Nucleus accumbens (tissue), 56 donors: Measurements from ENCODE around the gene MTMR10.

Source experiments
- DNase-seq, 56 donors: peaks; one replicate each; lab custom pipeline; 2025; lab: John Stamatoyannopoulos, UW

MTMR10 gene

GRCh38 chr15:30962079-30962478 is 29.3 kb downstream of the MTMR10 start:
- no peak for DNase-seq

GRCh38 chr15:30958219-30958618 is 33.2 kb downstream of the MTMR10 start:
- no peak for DNase-seq

GRCh38 chr15:30956216-30957124 is 35.0 kb downstream of the MTMR10 start:
- DNase-seq, result no peak

- DNase-seq, result no peak
Measured at GRCh38 chr15:30954674-30955073, 36.8 kb downstream of the MTMR10 start.

GRCh38 chr15:30953731-30954378 is 37.6 kb downstream of the MTMR10 start:
- DNase-seq, result no peak

- no peak for DNase-seq
Measured at GRCh38 chr15:30953183-30953582, 38.2 kb downstream of the MTMR10 start.

DNA sequence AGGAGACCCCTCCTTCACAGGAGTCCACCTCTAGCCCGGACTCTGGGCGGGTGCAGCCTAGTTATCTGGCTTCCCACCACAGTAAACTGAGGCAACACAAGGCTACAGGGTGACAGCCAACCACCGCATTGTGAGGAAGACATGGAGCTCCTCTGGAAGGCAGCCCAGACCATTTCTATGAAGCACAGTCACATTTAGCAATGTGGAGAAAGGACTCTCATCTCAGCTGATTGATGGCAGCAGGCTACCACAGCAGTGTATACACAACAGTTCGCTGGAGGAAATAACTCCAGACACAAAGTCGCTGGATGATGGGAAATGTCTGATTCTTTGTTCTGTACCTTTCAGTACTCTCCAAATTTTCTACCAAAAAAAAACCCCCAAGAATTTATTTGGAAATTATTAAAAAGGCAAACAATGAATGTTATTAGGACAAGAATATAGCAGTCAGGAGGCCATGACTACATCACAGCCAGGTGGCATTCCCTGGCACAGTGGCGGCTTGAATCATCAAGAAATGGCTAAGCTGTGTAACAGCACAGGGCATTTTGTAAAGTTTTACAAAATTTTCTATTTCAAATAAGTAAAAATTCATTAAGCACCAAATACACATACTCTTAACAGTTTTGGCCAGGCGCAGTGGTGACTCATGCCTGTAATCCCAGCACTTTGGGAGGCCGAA is 47.6 kb downstream of the MTMR10 start:
- DNase-seq, result peak in 1 of 56 donors; percentile 14

GRCh38 chr15:30941520-30941919 is 49.9 kb downstream of the MTMR10 start:
- DNase-seq, result no peak

GRCh38 chr15:30940359-30940758 is 51.1 kb downstream of the MTMR10 start:
- no peak for DNase-seq

DNA sequence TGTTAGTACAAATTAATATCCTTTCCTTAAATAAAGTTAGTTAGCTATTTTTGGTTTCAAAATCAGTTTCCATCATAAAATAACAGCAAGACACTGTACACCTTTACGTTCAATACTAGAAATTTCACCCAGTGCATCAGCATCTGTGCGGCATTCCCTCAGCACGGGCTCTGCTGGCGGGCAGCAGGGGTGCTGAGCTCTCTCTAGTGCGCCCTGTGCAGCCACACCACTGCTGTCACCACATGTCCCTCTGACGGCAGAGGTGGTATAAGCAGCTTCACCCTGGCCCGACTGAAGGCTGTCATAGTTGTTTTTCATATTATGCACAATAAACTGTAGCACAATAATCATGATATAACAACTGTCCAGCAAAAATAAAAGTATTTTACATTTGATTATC is 52.3 kb downstream of the MTMR10 start:
- no peak for DNase-seq

GRCh38 chr15:30933293-30933692 is 58.1 kb downstream of the MTMR10 start:
- DNase-seq, result no peak

DNA sequence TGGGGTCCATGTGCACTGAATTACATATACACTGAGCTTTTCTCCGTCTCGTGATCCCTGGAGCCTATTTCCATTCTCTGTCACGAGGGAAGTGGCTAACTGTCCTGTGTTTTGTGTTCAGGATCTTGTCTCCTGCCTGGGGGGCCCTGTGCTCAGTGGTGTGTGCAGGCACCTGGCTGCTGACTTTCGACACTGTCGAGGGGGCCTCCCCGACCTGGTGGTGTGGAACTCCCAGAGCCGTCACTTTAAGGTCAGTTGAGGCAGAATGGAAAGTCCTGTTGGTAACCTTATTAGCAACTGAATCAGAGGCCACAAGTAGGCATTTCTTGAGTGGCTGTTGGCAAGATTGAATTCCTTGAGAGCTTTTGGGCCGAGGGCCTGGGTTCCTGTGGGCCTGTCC is 61.0 kb downstream of the MTMR10 start:
- DNase-seq, result no peak

GRCh38 chr15:30929982-30930381 is 61.4 kb downstream of the MTMR10 start:
- no peak for DNase-seq

DNA sequence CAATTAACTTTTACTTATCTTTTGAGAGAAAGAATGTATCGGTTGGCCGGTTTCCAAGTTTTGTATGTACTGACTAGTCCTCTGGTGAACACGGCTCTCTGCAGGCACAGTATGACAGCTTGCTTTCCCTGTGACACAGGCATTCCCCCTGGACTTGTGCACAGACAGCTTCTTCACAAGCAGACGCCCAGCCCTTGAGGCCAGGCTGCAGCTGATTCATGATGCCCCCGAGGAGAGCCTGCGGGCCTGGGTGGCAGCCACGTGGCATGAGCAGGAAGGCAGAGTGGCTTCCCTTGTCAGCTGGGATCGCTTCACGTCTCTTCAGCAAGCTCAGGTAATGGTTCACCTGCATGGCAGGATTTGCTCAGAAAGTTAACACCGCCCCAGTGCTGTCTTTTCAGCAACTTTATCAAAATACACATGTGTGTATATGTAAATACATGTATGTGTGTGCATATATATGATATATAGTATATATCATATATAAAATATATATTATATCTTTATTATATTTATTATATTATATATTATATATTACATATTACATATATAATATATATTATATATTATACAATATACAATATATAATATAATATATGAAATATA is 62.3 kb downstream of the MTMR10 start:
- no peak for DNase-seq

DNA sequence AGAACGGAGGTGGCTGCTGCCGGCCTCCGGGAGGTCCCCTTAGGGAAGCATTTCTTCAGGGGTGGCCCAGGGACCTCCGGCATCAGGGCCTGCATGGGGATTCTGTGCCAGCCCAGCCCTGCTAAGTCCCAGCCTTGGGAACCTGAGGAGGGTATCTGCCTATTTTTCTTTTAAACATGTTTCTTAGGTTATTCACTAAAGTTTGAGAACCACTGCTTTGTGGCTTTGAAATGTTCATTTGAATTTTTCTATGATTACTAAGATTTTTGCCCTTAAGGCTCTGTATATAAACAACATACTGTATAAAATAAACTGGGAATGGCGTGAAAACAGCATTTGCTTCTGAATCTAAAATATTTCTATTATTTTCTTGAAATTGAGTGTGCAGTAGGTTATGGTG is 63.4 kb downstream of the MTMR10 start:
- DNase-seq, result no peak

DNA sequence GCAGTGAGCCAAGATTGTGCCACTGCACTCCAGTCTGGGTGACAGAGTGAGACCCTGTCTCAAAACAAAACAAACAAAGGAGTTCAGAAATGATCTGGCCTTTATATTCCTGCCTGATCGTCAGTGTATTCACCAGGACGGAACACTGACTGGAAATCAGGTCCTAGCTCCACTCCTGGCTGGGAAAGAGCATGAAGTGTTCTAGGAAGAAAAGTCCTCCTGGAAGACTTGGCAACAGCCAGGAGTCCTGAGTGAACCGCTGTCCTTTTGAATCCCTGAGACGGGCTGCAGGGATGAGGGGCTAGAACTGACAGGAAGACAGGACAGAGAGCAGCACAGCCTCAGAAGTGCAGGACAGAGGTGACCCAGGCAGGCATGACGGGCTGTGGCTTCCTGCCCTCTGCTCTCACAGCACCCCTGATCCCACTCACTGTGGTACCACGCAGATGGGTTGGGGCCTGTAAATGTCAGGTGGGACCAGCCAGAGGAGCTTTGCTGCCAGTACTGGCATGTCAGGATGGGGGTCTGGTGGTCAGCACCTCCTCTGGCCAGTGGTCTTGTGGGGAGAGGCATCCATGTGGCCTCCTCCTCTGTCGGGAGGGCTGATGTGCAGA is 64.2 kb downstream of the MTMR10 start:
- DNase-seq, result no peak

DNA sequence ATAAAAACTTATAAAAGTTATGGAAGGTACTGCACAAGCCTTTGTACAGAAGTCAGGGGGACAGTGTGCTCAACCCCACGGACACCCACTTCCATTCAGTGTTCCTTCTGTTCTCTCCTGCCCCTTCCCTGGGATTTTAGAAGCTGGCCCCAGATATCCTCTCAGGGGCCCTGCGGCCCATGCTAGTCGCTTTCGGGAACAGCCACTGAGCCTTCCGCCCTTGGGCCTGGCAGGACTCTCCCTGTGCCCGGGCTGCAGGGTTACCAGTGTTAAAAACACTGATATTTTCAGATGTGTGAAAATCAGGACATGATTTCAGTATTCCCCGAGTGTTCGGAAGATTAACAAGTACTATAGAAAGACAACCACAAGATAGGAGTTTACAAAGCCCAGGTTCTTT is 65.3 kb downstream of the MTMR10 start:
- no peak for DNase-seq

DNA sequence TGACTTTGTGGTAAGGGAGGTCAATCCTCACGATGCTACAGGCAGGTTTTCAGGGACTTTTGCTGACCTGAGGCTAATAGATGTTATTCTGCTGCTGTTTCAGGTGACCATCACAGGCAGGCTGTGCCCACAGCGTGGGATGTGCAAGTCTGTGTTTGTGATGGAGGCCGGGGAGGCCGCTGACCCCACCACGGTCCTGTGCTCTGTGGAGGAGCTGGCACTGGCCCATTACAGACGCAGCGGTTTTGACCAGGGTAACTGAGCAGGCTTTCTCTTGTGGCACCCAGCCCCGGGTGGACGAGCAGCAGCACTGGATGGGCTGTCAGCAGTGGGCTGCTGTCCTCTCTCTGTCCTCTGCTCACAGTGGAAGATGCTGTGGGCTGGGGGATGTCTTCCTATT is 65.7 kb downstream of the MTMR10 start:
- no peak for DNase-seq

DNA sequence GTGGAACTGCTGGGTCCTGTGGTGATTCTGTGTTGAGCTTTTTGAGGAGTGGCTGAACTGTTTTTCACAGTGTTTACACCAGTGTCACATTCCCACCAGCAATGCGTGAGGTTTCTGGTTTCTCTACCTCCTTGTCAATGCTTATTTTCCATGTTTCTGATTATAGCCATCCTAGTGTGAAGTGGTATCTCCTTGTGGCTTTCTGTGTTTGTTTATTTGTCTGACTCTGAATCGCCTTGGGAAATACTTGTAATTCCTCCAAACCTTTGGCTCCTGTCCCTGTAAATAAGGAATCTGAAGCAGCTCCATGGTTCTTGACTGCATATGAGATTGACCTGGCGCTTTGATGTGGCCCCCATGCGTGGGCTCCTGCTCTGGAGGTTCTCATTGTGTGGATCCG is 67.1 kb downstream of the MTMR10 start:
- DNase-seq, result no peak

- peak in 52 of 56 donors; percentile 11 to 86 (median 64) for DNase-seq
Measured at GRCh38 chr15:30923429-30923828, 68.0 kb downstream of the MTMR10 start.
